A549 (cell line): ENCODE measurements around the gene IL21. TPM values are rescaled to one million over a fixed set of nuclear protein-coding genes. Genes with fewer than 3 reads are reported as not detected.

ENCODE experiments used
- ATAC-seq, 2 experiments: fragments of 200-7000 bp in 1 of 2; fragments of >200 bp in 1 of 2; cut with Nextera tagmentation in 1 of 2; cut with Tn5 transposase in 1 of 2; 3 replicates each; pipeline versions ENCODE4 v1.8.0 to v1.9.1; 2018 to 2020; ENCODE audit warnings: mild to moderate bottlenecking in 1 of 2, moderate library complexity in 1 of 2
- CTCF ChIA-PET: fragments of 300-600 bp; sonication (Branson Sonifier 250); formaldehyde crosslinking; extraction: SDS; loops from one replicate; lab custom pipeline; 2021; ENCODE audit warnings: antibody characterized with exemption, inconsistent platforms; lab: Yijun Ruan, JAX
- POLR2A ChIA-PET: fragments of 350-600 bp; formaldehyde crosslinking; extraction: SDS; loops from one replicate; lab custom pipeline; 2021; ENCODE audit warnings: antibody characterized with exemption, inconsistent platforms; lab: Yijun Ruan, JAX
- DNase-seq, 2 experiments: peaks; one replicate each; pipeline versions ENCODE4 v3.0.0 to v3.0.0-alpha.2; 2011 to 2016; ENCODE audit warnings: low read depth in 1 of 2, low spot score in 1 of 2
- FAIRE-seq: peaks from 2 replicates; lab custom pipeline; 2011; peaks lifted over from hg19 to GRCh38; lab: Jason Lieb, UNC
- H3K27ac ChIP-seq, 2 experiments: fragments of >200 bp; sonication (Bioruptor Twin); formaldehyde crosslinking; 3 replicates each; pipeline ENCODE4 v1.5.1; 2016 to 2017
- H3K4me1 ChIP-seq: fragments of >200 bp; sonication (Bioruptor Twin); formaldehyde crosslinking; 3 replicates; pipeline ENCODE4 v1.6.1; 2016
- H3K4me2 ChIP-seq: fragments of >200 bp; sonication (Bioruptor Twin); formaldehyde crosslinking; 3 replicates; pipeline ENCODE4 v1.6.1; 2016
- H3K4me3 ChIP-seq: fragments of >200 bp; sonication (Bioruptor Twin); formaldehyde crosslinking; 3 replicates; pipeline ENCODE4 v1.5.1; 2016
- H3K9me3 ChIP-seq: fragments of >200 bp; sonication (Bioruptor Twin); formaldehyde crosslinking; 3 replicates; pipeline ENCODE4 v1.6.1; 2016
- BHLHE40 ChIP-seq: IDR thresholded peaks from 2 replicates; pipeline ENCODE4 v1.6.1; 2012; ENCODE audit warnings: low read depth, low read length, inconsistent platforms
- CBX2 ChIP-seq: fragments of 200-600 bp; sonication (generic); IDR thresholded peaks from 2 replicates; pipeline ENCODE4 v1.6.1; 2016; ENCODE audit warnings: low read depth, mild to moderate bottlenecking, borderline replicate concordance
- EHF ChIP-seq: fragments of 250-450 bp; sonication (Bioruptor Pico); IDR thresholded peaks from 2 replicates; pipeline ENCODE4 v1.5.0; 2020; ENCODE audit warnings: mild to moderate bottlenecking
- FOXS1 ChIP-seq: fragments of 250-450 bp; sonication (Bioruptor Pico); IDR thresholded peaks from 2 replicates; pipeline ENCODE4 v1.5.0; 2020; ENCODE audit warnings: mild to moderate bottlenecking, moderate library complexity
- HOXA7 ChIP-seq: fragments of 250-450 bp; sonication (Bioruptor Pico); IDR thresholded peaks from 2 replicates; pipeline ENCODE4 v1.5.0; 2020; ENCODE audit warnings: mild to moderate bottlenecking, moderate library complexity
- MAFK ChIP-seq: fragments of 450-650 bp; IDR thresholded peaks from 2 replicates; pipeline ENCODE4 v1.6.1; 2014; ENCODE audit not compliant: partially characterized antibody
- MAZ ChIP-seq: fragments of 150-350 bp; IDR thresholded peaks from 2 replicates; pipeline ENCODE4 v1.6.1; 2014; ENCODE audit warnings: antibody characterized with exemption, low read depth, low read length, borderline replicate concordance
- NFE2L2 ChIP-seq: fragments of 150-350 bp; conservative IDR thresholded peaks from 2 replicates; pipeline ENCODE4 v1.6.1; 2014; ENCODE audit warnings: low read length
- NPAS2 ChIP-seq: fragments of 250-450 bp; sonication (Bioruptor Pico); IDR thresholded peaks from 2 replicates; pipeline ENCODE4 v1.8.0; 2022; ENCODE audit warnings: mild to moderate bottlenecking, moderate library complexity, borderline replicate concordance
- PHF8 ChIP-seq: fragments of 200-600 bp; sonication (generic); IDR thresholded peaks from 2 replicates; pipeline ENCODE4 v1.6.1; 2016; ENCODE audit warnings: low read depth, mild to moderate bottlenecking, antibody characterized with exemption, moderate library complexity, borderline replicate concordance
- POLR2AphosphoS2 ChIP-seq: conservative IDR thresholded peaks from 2 replicates; pipeline ENCODE4 v1.6.1; 2012; ENCODE audit warnings: low read length, improper control_type of control experiment, inconsistent platforms
- RAD21 ChIP-seq, 2 experiments: fragments of >200 bp in 1 of 2; sonication (Bioruptor Twin) in 1 of 2; formaldehyde crosslinking in 1 of 2; IDR thresholded peaks in 1 of 2; conservative IDR thresholded peaks in 1 of 2; 2 replicates in 1 of 2; 3 replicates in 1 of 2; pipeline ENCODE4 v1.6.1; 2012 to 2018; ENCODE audit warnings: inconsistent platforms in 1 of 2
- RCOR1 ChIP-seq: fragments of 150-350 bp; IDR thresholded peaks from 2 replicates; pipeline ENCODE4 v1.6.1; 2014; ENCODE audit warnings: antibody characterized with exemption, low read length, low read depth
- RNF2 ChIP-seq: fragments of 200-600 bp; sonication (generic); IDR thresholded peaks from 2 replicates; pipeline ENCODE4 v1.6.1; 2016; ENCODE audit warnings: low read depth, mild to moderate bottlenecking, antibody characterized with exemption, moderate library complexity, borderline replicate concordance
- ZC3H11A ChIP-seq: fragments of 450-650 bp; IDR thresholded peaks from 2 replicates; pipeline ENCODE4 v1.6.1; 2014; ENCODE audit warnings: antibody characterized with exemption, mild to moderate bottlenecking
- WGBS: methylation state at CpG from one replicate; pipeline ENCODE4 v1.1.6; 2017; ENCODE audit errors: missing lambda C conversion rate; 5-methylcytosine and 5-hydroxymethylcytosine counted together
- polyA minus RNA-seq: library from RNA; depleted of rRNA, polyadenylated mRNA; stranded (reverse); fragments of >200 nt; gene quantifications from 2 replicates; pipeline ENCODE4 v1.2.3, GENCODE V29; 2011; rRNA and poly(A)+ RNA removed
- polyA plus RNA-seq, 4 experiments: library from polyadenylated mRNA; depleted of rRNA in 3 of 4; stranded (reverse); fragments of >200 nt; fragmentation: RNase III in 1 of 4; extraction: RNeasy Plus Mini Kit Qiagen cat#74134 plus additional on column Dnase treatment in 1 of 4; gene quantifications; 2 replicates in 3 of 4; 3 replicates in 1 of 4; pipeline ENCODE4 v1.2.3, GENCODE V29; 2011 to 2017
- TF ChIP-seq, protein P1 (sequence below): fragments of 200-600 bp; sonication (generic); IDR thresholded peaks from 2 replicates; pipeline ENCODE4 v1.6.1; 2016; ENCODE audit warnings: antibody characterized with exemption, mild to moderate bottlenecking, moderate library complexity
- TF ChIP-seq, protein P2 (sequence below): IDR thresholded peaks from 2 replicates; pipeline ENCODE4 v1.6.1; 2012; ENCODE audit warnings: low read depth, borderline replicate concordance

IL21 gene
- polyA plus RNA-seq (2011; rRNA removed) (not detected in 2 replicates), polyA plus RNA-seq (2017; fragmentation: RNase III; extraction: RNeasy Plus Mini Kit Qiagen cat#74134 plus additional on column Dnase treatment) (not detected in 3 replicates), polyA minus RNA-seq (not detected in 2 replicates)
- polyA plus RNA-seq (2012; cell fraction: cytosol; rRNA removed): not detected in 2 replicates
- not detected in 2 replicates for polyA plus RNA-seq (2012; cell fraction: nucleus; rRNA removed)

DNA sequence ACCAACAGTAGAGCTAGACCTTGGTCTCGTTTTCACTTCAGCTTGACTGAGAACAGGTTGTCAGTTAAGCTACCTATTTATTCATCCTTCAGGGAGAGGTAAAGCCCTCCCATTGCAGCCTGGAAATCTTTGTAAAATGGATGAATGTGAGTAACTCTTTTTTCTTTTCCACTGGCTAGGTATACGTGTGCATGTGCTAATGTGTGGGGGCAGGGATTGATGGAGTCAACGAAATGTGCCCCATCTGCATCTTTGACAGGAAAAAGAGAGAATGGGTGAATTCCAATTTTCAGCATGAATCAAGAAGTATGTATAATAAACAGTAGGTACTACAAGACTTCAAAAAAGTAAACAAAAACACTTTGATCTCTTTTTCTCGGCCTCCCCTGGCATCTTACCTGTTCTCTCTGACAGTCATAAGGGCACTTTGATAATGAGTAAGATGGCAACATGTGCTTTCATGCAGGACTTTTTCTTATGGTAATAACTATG lies at the start of gene IL21:
IL21 (minus strand) TSS at position 51 of the 492 bp plus-strand sequence. CDS start 55 bp downstream, outside the sequence.
- TF ChIP-seq, protein P1, sequence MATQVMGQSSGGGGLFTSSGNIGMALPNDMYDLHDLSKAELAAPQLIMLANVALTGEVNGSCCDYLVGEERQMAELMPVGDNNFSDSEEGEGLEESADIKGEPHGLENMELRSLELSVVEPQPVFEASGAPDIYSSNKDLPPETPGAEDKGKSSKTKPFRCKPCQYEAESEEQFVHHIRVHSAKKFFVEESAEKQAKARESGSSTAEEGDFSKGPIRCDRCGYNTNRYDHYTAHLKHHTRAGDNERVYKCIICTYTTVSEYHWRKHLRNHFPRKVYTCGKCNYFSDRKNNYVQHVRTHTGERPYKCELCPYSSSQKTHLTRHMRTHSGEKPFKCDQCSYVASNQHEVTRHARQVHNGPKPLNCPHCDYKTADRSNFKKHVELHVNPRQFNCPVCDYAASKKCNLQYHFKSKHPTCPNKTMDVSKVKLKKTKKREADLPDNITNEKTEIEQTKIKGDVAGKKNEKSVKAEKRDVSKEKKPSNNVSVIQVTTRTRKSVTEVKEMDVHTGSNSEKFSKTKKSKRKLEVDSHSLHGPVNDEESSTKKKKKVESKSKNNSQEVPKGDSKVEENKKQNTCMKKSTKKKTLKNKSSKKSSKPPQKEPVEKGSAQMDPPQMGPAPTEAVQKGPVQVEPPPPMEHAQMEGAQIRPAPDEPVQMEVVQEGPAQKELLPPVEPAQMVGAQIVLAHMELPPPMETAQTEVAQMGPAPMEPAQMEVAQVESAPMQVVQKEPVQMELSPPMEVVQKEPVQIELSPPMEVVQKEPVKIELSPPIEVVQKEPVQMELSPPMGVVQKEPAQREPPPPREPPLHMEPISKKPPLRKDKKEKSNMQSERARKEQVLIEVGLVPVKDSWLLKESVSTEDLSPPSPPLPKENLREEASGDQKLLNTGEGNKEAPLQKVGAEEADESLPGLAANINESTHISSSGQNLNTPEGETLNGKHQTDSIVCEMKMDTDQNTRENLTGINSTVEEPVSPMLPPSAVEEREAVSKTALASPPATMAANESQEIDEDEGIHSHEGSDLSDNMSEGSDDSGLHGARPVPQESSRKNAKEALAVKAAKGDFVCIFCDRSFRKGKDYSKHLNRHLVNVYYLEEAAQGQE: no peak
- TF ChIP-seq MAZ (no peak), CBX2 (no peak), BHLHE40 (no peak), RNF2 (no peak), MAFK (no peak), RCOR1 (no peak), EHF (CRISPR knock-in tag) (no peak), PHF8 (no peak), POLR2AphosphoS2 (no peak), HOXA7 (CRISPR knock-in tag) (no peak), FOXS1 (CRISPR knock-in tag) (no peak), RAD21 (conservative IDR thresholded peaks at IDR 0.05 in 1 of 2, IDR thresholded peaks at IDR 0.05 in 1 of 2) (no peak), NFE2L2 (no peak)
- TF ChIP-seq, protein P2, sequence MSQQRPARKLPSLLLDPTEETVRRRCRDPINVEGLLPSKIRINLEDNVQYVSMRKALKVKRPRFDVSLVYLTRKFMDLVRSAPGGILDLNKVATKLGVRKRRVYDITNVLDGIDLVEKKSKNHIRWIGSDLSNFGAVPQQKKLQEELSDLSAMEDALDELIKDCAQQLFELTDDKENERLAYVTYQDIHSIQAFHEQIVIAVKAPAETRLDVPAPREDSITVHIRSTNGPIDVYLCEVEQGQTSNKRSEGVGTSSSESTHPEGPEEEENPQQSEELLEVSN: no peak
- DNase-seq (no peak), FAIRE-seq (no peak), ATAC-seq (no peak)
- POLR2A ChIA-PET: no interaction called here
- Histone ChIP-seq H3K9me3 (no peaks in the 10 kb centered on the region), H3K4me3 (no peak within 1 kb of the TSS), H3K27ac (no peak within 1 kb of the TSS), H3K4me2 (no peak within 1 kb of the TSS), H3K4me1 (no peaks in the 10 kb centered on the region)
- CTCF ChIA-PET: interaction anchor here (1.4 kb wide), 1 partner anchor 19 kb away, joined by 5 read pairs; no protein-coding TSS in a partner anchor
- WGBS: 5% methylated on average over 4 of the region's 4 CpGs

DNA sequence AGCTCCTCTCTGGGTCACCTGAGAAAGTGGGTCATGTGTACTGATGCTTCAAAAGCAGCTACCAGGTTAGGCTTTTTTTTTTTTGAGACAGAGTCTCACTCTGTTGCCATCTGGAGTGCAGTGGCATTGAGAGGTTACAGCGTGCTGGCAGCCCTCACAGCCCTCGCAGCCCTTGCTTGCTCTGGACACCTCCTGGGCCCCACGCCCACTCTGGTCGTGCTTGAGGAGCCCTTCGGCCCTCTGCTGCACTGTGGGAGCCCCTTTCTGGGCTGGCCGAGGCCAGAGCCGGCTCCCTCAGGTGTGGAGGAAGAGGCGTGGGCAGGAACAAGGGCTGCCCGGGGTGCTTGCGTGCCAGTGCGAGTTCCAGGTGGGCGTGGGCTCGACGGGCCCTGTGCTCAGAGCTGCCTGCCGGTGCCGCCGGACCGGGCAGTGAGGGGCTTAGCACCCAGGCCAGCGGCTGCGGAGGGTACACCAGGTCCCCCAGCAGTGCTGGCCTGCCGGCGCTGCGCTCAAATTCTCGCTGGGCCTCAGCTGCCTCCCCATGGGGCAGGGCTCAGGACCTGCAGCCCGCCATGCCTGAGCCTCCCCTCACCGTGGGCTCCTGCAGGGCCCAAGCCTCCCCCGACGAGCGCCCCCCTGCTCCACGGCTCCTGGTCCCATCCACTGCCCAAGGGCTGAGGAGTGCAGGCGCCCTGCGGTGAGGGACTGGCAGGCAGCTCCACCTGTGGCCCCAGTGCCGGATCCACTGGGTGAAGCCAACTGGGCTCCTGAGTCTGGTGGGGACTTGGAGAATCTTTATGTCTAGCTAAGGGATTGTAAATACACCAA lies 49.3 kb upstream of the IL21 start:
- ChIA-PET POLR2A (no interaction called here), CTCF (interaction anchor here (1.1 kb wide), 1 partner anchor 9 kb away, joined by 3 read pairs; no protein-coding TSS in a partner anchor)
- FAIRE-seq (no peak), DNase-seq (no peak), ATAC-seq (no peak)
- Histone ChIP-seq H3K4me3 (no peak overlapping the region), H3K4me1 (peaks cover 15% of the 10 kb centered on the region), H3K4me2 (no peak overlapping the region), H3K9me3 (no peaks in the 10 kb centered on the region), H3K27ac (no peak overlapping the region)
- TF ChIP-seq ZC3H11A (no peak), NPAS2 (no peak), CBX2 (no peak)
- WGBS: 77% methylated on average over 8 of the region's 33 CpGs
